Tibial nerve (tissue), 4 donors: ENCODE data around the gene RGS6. TPM values are rescaled to one million over a fixed set of nuclear protein-coding genes. Genes with fewer than 3 reads are reported as not detected.
A peak's percentile ranks its signal among the peaks of the same experiment; 100 is the strongest.

Experiments used
- DNase-seq, 2 donors: peaks; one replicate each; pipeline ENCODE4 v3.0.0-alpha.2; 2019; ENCODE audit warnings: low spot score in 2 of 2
- H3K27ac ChIP-seq, 4 donors: fragments of 200-600 bp; sonication (generic) in 3 of 4; one replicate each; pipeline ENCODE4 v1.5.1; 2017 to 2019; ENCODE audit warnings: mild to moderate bottlenecking in 1 of 4
- H3K27me3 ChIP-seq, 2 donors: fragments of 200-600 bp; sonication (generic) in 1 of 2; one replicate each; pipeline versions ENCODE4 v1.5.1 to v1.6.0; 2017 to 2019
- H3K36me3 ChIP-seq, 3 donors: fragments of 200-600 bp; sonication (generic); one replicate each; pipeline ENCODE4 v1.5.1; 2018 to 2019
- H3K4me1 ChIP-seq, 4 donors: fragments of 200-600 bp; sonication (generic) in 3 of 4; one replicate each; pipeline ENCODE4 v1.5.1; 2017 to 2019
- H3K4me3 ChIP-seq, 4 donors: fragments of 200-600 bp; sonication (generic) in 3 of 4; one replicate each; pipeline ENCODE4 v1.5.1; 2017 to 2019; ENCODE audit warnings: mild to moderate bottlenecking in 1 of 4, moderate library complexity in 1 of 4
- H3K9me3 ChIP-seq, 4 donors: fragments of 200-600 bp; sonication (generic) in 3 of 4; one replicate each; pipeline ENCODE4 v1.5.1; 2017 to 2019
- EP300 ChIP-seq, 2 donors: sonication (generic); formaldehyde crosslinking; IDR thresholded peaks; one replicate each; pipeline ENCODE4 v1.6.1; 2017; ENCODE audit warnings: antibody characterized with exemption in 2 of 2, mild to moderate bottlenecking in 1 of 2
- POLR2A ChIP-seq, 2 donors: fragments of 450-650 bp; IDR thresholded peaks; one replicate each; pipeline ENCODE4 v1.6.1; 2017; ENCODE audit warnings: antibody characterized with exemption in 2 of 2, mild to moderate bottlenecking in 2 of 2, moderate library complexity in 2 of 2
- WGBS, 2 donors: methylation state at CpG; one replicate each; pipeline ENCODE4 v1.1.5; 2018; 5-methylcytosine and 5-hydroxymethylcytosine counted together
- total RNA-seq, 4 donors: library from RNA; depleted of rRNA; stranded (reverse); fragments of >200 nt; gene quantifications; one replicate each; pipeline ENCODE4 v1.1.0, GENCODE V29; 2016
- TF ChIP-seq, protein P1 (sequence below), 5 experiments: fragments of 200-600 bp in 3 of 5; fragments of 450-650 bp in 2 of 5; sonication (generic) in 3 of 5; IDR thresholded peaks; one replicate each; pipeline ENCODE4 v1.5.1; 2016 to 2019; ENCODE audit warnings: antibody characterized with exemption in 5 of 5, mild to moderate bottlenecking in 3 of 5, moderate library complexity in 2 of 5

Gene RGS6
- total RNA-seq, 4 donors from 2014 or later, result 43.5 to 67.2 (median 54.7) TPM

DNA sequence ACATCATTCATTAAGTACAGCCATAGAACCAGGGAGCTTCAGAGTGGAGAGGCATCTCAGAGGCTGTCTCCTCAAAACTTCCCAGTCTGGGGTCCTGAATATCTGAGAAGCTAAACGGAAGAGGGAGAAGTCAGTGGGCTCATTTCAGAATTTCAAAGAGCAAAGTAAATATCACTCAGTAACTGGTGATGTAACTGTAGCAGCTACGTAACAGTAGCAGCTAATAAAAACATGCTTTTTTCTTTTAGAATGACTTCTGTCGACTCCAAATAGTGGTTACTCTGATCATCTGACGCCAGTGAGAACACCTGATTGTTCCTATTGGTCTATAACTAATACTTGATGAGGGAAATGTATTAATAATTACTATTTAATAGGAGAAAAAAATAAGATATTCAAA, 578.3 kb downstream of the RGS6 start:
- Histone ChIP-seq H3K27ac (no peak overlapping the region), H3K4me1 (peaks cover 0 to 5% (median 0%) of the 10 kb centered on the region in 4 donors), H3K4me3 (no peak overlapping the region), H3K27me3 (no peaks in the 10 kb centered on the region), H3K9me3 (no peaks in the 10 kb centered on the region), H3K36me3 (no peaks in the 10 kb centered on the region)
- DNase-seq, result no peak
- TF ChIP-seq, protein P1, sequence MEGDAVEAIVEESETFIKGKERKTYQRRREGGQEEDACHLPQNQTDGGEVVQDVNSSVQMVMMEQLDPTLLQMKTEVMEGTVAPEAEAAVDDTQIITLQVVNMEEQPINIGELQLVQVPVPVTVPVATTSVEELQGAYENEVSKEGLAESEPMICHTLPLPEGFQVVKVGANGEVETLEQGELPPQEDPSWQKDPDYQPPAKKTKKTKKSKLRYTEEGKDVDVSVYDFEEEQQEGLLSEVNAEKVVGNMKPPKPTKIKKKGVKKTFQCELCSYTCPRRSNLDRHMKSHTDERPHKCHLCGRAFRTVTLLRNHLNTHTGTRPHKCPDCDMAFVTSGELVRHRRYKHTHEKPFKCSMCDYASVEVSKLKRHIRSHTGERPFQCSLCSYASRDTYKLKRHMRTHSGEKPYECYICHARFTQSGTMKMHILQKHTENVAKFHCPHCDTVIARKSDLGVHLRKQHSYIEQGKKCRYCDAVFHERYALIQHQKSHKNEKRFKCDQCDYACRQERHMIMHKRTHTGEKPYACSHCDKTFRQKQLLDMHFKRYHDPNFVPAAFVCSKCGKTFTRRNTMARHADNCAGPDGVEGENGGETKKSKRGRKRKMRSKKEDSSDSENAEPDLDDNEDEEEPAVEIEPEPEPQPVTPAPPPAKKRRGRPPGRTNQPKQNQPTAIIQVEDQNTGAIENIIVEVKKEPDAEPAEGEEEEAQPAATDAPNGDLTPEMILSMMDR (IDR thresholded peaks at IDR 0.05), result no peak
- no peak for TF ChIP-seq POLR2A (IDR thresholded peaks at IDR 0.05)
- TF ChIP-seq EP300 (IDR thresholded peaks at IDR 0.05), result no peak
- 59 to 63% methylated on average over 4 of the region's 4 CpGs for WGBS, 2 donors

DNA sequence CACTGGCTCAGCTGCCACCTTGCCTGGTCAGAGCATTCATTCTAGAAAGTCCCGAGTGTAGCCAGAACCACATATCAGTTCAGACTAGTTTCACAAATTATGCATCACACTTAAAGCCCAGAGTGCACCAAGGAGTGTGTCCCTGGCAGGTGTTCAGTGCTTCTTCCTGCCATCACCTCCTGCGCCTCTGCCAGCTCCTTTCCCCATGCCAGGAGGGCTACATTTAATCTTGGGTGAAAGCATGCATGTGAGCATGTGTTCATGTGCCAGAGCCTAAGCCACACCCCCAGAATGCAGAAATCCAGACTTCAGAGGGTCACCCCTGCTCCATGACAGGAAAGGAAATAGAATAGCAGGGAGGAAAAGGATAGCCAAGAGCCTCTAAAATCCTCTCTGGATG, 580.1 kb downstream of the RGS6 start:
- H3K27me3 ChIP-seq, result no peaks in the 10 kb centered on the region
- WGBS, 2 donors, result 92 to 95% methylated on average over 2 of the region's 2 CpGs
- H3K4me1 ChIP-seq, result peaks cover 0 to 8% (median 1%) of the 10 kb centered on the region in 4 donors
- TF ChIP-seq POLR2A (IDR thresholded peaks at IDR 0.05) (no peak), EP300 (IDR thresholded peaks at IDR 0.05) (no peak)
- DNase-seq, result no peak
- no peak overlapping the region for H3K27ac ChIP-seq
- no peak overlapping the region for H3K4me3 ChIP-seq
- H3K9me3 ChIP-seq, result no peaks in the 10 kb centered on the region
- H3K36me3 ChIP-seq, result no peaks in the 10 kb centered on the region

DNA sequence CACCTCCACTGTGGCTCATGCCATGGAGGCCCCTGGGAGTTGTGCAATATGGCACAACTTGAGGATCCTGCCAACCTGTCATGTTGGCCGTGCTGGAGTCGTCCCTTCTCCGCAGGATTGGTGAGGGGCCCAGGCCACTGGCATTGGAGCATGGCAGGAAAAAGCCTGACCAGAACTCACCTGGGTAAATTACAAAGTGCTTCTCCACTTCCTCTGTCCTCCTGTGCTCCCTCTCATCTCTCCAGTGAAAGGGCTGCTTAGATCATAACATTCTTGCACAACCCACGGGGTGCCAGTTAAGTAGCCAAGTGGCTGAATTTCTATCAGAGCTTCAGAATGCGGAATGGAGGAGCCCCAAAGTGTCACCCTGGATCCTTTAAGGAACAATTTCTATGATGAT, 580.7 kb downstream of the RGS6 start:
- no peak for TF ChIP-seq POLR2A (IDR thresholded peaks at IDR 0.05)
- TF ChIP-seq, protein P1 (IDR thresholded peaks at IDR 0.05), result no peak
- TF ChIP-seq EP300 (IDR thresholded peaks at IDR 0.05), result no peak
- peaks cover 0 to 12% (median 1%) of the 10 kb centered on the region in 4 donors for H3K4me1 ChIP-seq
- no peak overlapping the region for H3K27ac ChIP-seq
- no peaks in the 10 kb centered on the region for H3K9me3 ChIP-seq
- no peaks in the 10 kb centered on the region for H3K27me3 ChIP-seq
- WGBS, 2 donors, result 86% methylated on average over 5 of the region's 5 CpGs
- no peak for DNase-seq
- no peaks in the 10 kb centered on the region for H3K36me3 ChIP-seq
- no peak overlapping the region for H3K4me3 ChIP-seq

DNA sequence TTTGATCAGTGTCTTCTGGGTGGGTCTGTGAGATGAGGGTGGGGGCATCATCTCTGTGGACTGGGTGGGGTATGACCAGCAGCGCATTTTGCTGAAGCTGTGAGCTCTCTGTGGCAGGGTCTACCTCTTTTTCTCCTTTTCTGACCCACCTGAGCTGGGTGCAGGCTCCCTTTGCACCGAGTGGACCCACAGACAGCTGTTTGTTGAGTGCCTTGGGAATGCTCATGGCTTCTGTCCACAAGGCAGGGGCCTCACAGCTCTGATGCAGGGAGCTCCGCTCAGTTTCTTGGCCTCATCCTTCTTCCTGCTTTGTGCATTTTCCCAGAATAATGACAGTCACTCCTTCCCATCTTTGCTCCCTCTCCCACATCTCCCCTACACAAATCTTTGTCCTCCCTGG, 581.1 kb downstream of the RGS6 start:
- WGBS, 2 donors, result 77 to 82% methylated on average over 3 of the region's 3 CpGs
- H3K9me3 ChIP-seq, result no peaks in the 10 kb centered on the region
- TF ChIP-seq EP300 (IDR thresholded peaks at IDR 0.05) (no peak), POLR2A (IDR thresholded peaks at IDR 0.05) (no peak)
- TF ChIP-seq, protein P1 (IDR thresholded peaks at IDR 0.05), result no peak
- DNase-seq, result no peak
- peaks cover 0 to 12% (median 1%) of the 10 kb centered on the region in 4 donors for H3K4me1 ChIP-seq
- no peak overlapping the region for H3K4me3 ChIP-seq
- H3K27me3 ChIP-seq, result no peaks in the 10 kb centered on the region
- H3K36me3 ChIP-seq, result no peaks in the 10 kb centered on the region
- no peak overlapping the region for H3K27ac ChIP-seq

DNA sequence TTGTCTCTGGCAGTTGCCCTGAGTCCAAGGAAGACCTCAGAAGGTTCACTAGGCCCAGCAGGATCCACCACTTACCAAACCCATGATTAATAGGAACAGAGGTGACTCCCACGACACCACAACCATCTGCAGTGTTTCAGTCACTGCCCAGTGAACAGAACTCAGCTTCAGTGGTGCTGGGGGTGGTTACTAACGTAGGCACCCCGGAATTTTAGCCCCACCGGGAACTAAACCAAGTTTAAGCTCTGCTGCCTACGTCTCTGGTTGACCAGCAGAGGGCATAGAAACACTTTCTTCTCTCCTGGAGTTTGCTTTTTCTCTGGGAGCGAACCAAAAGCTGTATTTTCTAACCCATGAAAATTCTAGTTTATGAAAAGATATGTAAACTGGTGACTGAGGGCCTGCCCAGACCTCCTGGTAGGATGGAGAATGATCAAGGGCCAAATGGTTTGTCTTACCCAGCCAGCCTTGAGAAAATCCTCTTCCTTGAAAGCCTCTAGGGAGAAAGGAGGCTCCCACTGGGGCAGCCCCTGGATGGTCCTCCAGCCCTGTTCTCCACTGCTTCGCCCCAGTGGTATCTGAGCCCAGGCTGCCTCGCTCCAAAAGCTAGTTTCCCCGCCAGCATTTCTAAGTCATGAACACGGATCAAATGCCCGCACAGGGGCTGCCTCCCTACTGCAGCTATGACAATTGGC, 581.9 kb downstream of the RGS6 start:
- H3K4me1 ChIP-seq, result peaks cover 0 to 12% (median 1%) of the 10 kb centered on the region in 4 donors
- H3K27ac ChIP-seq, result no peak overlapping the region
- 38 to 40% methylated on average over 8 to 11 of the region's 11 CpGs for WGBS, 2 donors
- DNase-seq, result no peak
- TF ChIP-seq EP300 (IDR thresholded peaks at IDR 0.05), result no peak
- TF ChIP-seq, protein P1 (IDR thresholded peaks at IDR 0.05), result peak; percentile 33 to 57 (median 44)
- no peaks in the 10 kb centered on the region for H3K27me3 ChIP-seq
- H3K9me3 ChIP-seq, result no peaks in the 10 kb centered on the region
- H3K4me3 ChIP-seq, result no peak overlapping the region
- H3K36me3 ChIP-seq, result no peaks in the 10 kb centered on the region
